Measurements from ENCODE around the gene CCDC186. TPM values are rescaled to one million over a fixed set of nuclear protein-coding genes. Genes with fewer than 3 reads are reported as not detected.

Gene CCDC186
- total and polyA plus RNA-seq, 2 of the 4 experiments (the other 2 are of a cell fraction): 3.0 to 6.1 TPM

DNA sequence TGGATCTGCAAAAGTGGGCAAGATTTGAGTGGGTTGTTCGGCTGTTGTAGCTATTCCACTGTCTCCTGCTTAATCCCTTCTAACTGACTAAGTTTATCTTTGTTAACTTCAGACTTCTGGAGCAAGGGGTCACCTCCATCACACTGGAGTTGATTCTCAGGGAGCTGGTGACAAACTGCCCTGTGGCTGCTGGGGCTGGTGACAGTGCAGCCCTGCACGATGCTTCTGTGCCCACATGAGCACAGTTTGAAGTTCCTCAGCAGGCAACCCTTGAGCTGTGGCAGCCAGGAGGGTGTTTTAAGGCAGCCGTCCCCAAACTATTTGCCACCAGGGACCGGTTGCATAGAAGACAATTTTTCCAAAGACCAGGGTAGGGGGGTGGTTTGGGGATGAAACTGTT, 89.8 kb downstream of the CCDC186 start:
- DNase-seq (no peak), ATAC-seq (ENCODE audit: low read depth) (no peak)
- H3K56ac ChIP-seq (ENCODE audit: extremely low read depth, insufficient read depth, low read length): no peak overlapping the region
- H2BK5ac ChIP-seq (ENCODE audit: low read depth, low read length, poor library complexity, severe bottlenecking): no peak overlapping the region
- H4K20me1 ChIP-seq (ENCODE audit: insufficient read depth, low read length): no peaks in the 10 kb centered on the region
- H3K9me3 ChIP-seq (ENCODE audit: control insufficient read depth, insufficient read depth, low read length): no peaks in the 10 kb centered on the region
- H3K9me1 ChIP-seq (ENCODE audit: insufficient read depth, low read length): no peaks in the 10 kb centered on the region
- WGBS, 2 experiments (ENCODE audit: extremely low coverage in 2 of 2, insufficient read length in 1 of 2): 78% methylated on average over 1 of the region's 4 CpGs; no CpG with 5 or more reads in 1 of the 2 experiments
- no peak overlapping the region for H2BK120ac ChIP-seq (ENCODE audit: low read depth, low read length)
- H4K91ac ChIP-seq (ENCODE audit: insufficient read depth, low read depth, low read length): no peak overlapping the region
- H3K27ac ChIP-seq (ENCODE audit: insufficient read depth, low read length): no peak overlapping the region
- no peak overlapping the region for H2AK5ac ChIP-seq (ENCODE audit: low read depth, low read length)
- ChIA-PET CTCF (no interaction called here), POLR2A (ENCODE audit: unreplicated experiment) (no interaction called here)
- in situ Hi-C loops (cut with MboI; ENCODE audit: low sequenced_read_pairs): no loop called here
- no peak overlapping the region for H2BK15ac ChIP-seq (ENCODE audit: low read depth, low read length)
- intact Hi-C loops (cut with micrococcal nuclease): no loop called here
- H2BK20ac ChIP-seq (ENCODE audit: low read depth, low read length): no peak overlapping the region
- H3K4ac ChIP-seq (ENCODE audit: low read depth, low read length): no peak overlapping the region
- no peak overlapping the region for H4K8ac ChIP-seq (ENCODE audit: low read depth in 2 of 2, low read length in 2 of 2)
- H3K18ac ChIP-seq (ENCODE audit: low read depth, low read length): no peak overlapping the region
- no peak overlapping the region for H3K9ac ChIP-seq (ENCODE audit: low read depth, low read length)
- no peaks in the 10 kb centered on the region for H3K36me3 ChIP-seq (ENCODE audit: control insufficient read depth, insufficient read depth, low read length)
- BruUV-seq (replicated peaks): no TSS peak
- no peak overlapping the region for H4K5ac ChIP-seq (ENCODE audit: low read depth, low read length)
- peaks cover 7% of the 10 kb centered on the region for H3K27me3 ChIP-seq (ENCODE audit: control insufficient read depth, insufficient read depth, low read length)
- H3K14ac ChIP-seq (replicated peaks; ENCODE audit: low read depth, low read length): no peak overlapping the region
- H2AFZ ChIP-seq (replicated peaks; ENCODE audit: low read length, poor library complexity): no peak overlapping the region
- dilution Hi-C loops (cut with HindIII; ENCODE audit: low sequenced_read_pairs, unreplicated experiment): no loop called here
- H2AK9ac ChIP-seq (replicated peaks; ENCODE audit: low read depth, low read length, poor library complexity): no peak overlapping the region
- no peak overlapping the region for H3K4me2 ChIP-seq (ENCODE audit: low read depth, low read length)
- H3K79me1 ChIP-seq (ENCODE audit: low read depth in 1 of 2, low read length in 2 of 2): no peaks in the 10 kb centered on the region
- H3K23ac ChIP-seq (ENCODE audit: low read depth, low read length): no peak overlapping the region
- TF ChIP-seq RAD21 (IDR thresholded peaks at IDR 0.05; ENCODE audit: low read length) (no peak), NFE2L2 (IDR thresholded peaks at IDR 0.05; ENCODE audit: low read depth, low read length) (no peak)
- H3K4me3 ChIP-seq (ENCODE audit: insufficient read depth, low read depth, low read length): no peak overlapping the region
- no peaks in the 10 kb centered on the region for H3K4me1 ChIP-seq (ENCODE audit: control insufficient read depth, insufficient read depth, low read length)
